ENCODE data around the gene ZNF570. TPM values are rescaled to one million over a fixed set of nuclear protein-coding genes. Genes with fewer than 3 reads are reported as not detected.
A peak's percentile ranks its signal among the peaks of the same experiment; 100 is the strongest.

ZNF570 gene
- 5.8 TPM for total RNA-seq
- long read RNA-seq, full-length matches to known transcripts: 2 of 2 reads
- long read RNA-seq, partial matches to known transcripts: 0 of 2 reads
- long read RNA-seq, other reads (novel, unspliced or antisense): 0 of 2 reads

DNA sequence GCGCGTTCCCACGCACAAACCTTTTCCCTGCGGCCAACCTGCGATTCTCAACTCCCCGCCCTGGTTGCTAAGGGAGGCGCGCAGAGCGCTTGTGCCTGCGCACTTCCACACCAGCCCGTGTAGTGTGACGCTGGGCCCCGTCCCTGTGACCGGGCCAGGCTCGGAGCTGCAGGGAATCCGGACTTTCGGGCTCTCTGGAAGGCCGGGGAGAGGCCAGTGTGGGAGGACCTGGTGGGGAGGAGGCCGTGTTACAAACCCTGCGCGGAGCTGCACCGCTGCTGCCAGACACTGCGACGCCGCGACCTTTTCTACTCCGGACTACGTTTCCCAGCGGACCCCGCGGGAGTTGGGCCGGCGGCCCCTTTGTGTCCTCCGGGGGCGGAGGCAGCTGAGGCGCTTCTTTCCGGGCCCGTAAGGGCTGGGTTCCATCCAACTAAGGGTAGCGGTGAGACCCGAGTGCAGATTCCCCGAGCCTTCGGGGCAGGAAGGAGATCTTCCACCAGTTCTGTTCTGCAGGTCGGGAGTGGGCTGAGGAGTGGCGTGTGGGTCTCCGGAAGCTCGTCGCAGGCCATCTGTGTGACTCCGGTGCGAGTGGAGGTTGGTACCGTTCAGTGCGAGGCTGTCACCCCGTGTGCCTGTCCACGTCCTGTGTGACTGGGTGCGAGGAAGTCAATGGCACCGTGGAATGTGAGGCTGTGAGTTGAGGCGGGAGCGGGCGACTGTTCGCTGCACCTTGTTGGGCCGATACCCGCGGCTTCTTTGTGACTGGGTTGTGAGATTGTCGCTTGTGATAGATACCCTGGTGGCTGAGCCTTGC is at the start of gene ZNF570:
Gene ZNF570, plus strand, starts transcription at position 396 of the 817 bp plus-strand sequence. CDS start 999 bp downstream, outside the sequence.
- intact Hi-C loops (cut with DNase I): no loop called here
- ATAC-seq: peak; percentile 92 to 93
- Histone ChIP-seq H3K27ac (peak within 1 kb of the TSS; percentile 95), H3K9me3 (peaks cover 13% of the 10 kb centered on the region), H3K36me3 (peaks cover 8% of the 10 kb centered on the region), H3K27me3 (ENCODE audit: low read depth) (no peaks in the 10 kb centered on the region), H3K4me1 (peaks cover 11% of the 10 kb centered on the region), H3K4me3 (peak within 1 kb of the TSS; percentile 95)
- TF ChIP-seq, protein P1, sequence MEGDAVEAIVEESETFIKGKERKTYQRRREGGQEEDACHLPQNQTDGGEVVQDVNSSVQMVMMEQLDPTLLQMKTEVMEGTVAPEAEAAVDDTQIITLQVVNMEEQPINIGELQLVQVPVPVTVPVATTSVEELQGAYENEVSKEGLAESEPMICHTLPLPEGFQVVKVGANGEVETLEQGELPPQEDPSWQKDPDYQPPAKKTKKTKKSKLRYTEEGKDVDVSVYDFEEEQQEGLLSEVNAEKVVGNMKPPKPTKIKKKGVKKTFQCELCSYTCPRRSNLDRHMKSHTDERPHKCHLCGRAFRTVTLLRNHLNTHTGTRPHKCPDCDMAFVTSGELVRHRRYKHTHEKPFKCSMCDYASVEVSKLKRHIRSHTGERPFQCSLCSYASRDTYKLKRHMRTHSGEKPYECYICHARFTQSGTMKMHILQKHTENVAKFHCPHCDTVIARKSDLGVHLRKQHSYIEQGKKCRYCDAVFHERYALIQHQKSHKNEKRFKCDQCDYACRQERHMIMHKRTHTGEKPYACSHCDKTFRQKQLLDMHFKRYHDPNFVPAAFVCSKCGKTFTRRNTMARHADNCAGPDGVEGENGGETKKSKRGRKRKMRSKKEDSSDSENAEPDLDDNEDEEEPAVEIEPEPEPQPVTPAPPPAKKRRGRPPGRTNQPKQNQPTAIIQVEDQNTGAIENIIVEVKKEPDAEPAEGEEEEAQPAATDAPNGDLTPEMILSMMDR (IDR thresholded peaks at IDR 0.05): no peak
- peak; percentile 93 for DNase-seq

DNA sequence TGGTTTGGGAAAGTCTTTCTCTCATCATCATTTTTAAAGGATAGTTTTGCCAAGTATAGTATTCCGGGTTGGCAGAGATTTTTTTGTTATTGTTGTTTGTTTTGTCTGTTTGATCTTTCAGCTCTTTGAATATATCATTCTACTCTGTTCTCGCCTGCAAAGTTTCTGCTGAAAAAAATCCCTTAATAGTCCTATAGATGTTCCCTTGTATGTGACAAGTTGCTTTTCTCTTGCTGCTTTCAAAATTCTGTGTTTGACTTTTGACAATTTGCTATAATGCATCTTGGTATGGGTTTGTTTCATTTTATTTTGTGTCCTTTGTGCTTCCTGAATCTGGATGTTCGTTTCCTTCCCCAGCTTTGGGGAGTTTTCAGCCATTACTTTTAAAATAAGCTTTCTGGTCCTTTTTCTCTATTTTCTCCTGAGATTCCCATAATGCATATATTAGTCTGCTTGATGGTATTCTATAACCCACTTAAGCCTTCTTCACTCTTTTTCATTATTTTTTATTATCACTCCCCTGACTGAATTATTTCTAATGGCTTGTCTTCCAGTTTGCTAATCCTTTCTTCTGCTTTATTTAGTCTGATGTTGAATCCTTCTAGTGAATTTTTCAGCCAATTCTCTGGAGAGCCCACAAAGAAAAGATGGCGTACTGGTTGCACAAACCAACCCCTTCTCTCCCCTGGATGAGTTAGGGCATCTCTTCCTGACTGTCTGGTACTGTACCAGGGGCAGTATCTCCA is 16.5 kb upstream of the ZNF570 start:
- Histone ChIP-seq H3K27ac (no peak overlapping the region), H3K9me3 (peaks cover 100% of the 10 kb centered on the region), H3K4me1 (no peaks in the 10 kb centered on the region), H3K4me3 (no peak overlapping the region), H3K27me3 (ENCODE audit: low read depth) (no peaks in the 10 kb centered on the region), H3K36me3 (no peaks in the 10 kb centered on the region)
- no peak for ATAC-seq
- TF ChIP-seq, protein P1 (IDR thresholded peaks at IDR 0.05): no peak
- no peak for DNase-seq
- intact Hi-C loops (cut with DNase I): no loop called here

DNA sequence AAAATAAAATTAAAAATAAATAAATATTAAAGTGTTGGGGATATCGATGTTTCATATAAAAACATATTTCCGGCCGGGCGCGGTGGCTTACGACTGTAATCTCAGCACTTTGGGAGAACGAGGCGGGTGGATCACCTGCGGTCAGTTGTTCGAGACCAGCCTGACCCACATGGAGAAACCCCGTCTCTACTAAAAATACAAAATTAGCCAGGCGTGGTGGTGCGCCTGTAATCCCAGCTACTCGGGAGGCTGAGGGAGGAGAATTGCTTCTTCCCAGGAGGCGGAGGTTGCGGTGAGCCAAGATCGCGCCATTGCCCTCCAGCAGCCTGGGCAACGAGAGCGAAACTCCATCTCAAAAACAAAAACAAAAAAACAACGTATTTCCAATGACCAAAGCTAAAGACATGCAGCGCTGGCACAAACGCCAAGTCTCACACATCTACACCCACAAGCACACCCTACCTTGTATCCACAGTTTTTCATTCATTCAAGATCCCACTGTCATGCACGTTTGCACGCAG is 2.8 kb upstream of the ZNF570 start:
- peak overlapping the region; percentile 95 for H3K4me3 ChIP-seq
- TF ChIP-seq, protein P1 (IDR thresholded peaks at IDR 0.05): no peak
- DNase-seq: no peak
- H3K27ac ChIP-seq: peak overlapping the region; percentile 95
- ATAC-seq: no peak
- H3K27me3 ChIP-seq (ENCODE audit: low read depth): no peaks in the 10 kb centered on the region
- peaks cover 11% of the 10 kb centered on the region for H3K36me3 ChIP-seq
- peaks cover 23% of the 10 kb centered on the region for H3K9me3 ChIP-seq
- H3K4me1 ChIP-seq: peaks cover 11% of the 10 kb centered on the region
- intact Hi-C loops (cut with DNase I): no loop called here

DNA sequence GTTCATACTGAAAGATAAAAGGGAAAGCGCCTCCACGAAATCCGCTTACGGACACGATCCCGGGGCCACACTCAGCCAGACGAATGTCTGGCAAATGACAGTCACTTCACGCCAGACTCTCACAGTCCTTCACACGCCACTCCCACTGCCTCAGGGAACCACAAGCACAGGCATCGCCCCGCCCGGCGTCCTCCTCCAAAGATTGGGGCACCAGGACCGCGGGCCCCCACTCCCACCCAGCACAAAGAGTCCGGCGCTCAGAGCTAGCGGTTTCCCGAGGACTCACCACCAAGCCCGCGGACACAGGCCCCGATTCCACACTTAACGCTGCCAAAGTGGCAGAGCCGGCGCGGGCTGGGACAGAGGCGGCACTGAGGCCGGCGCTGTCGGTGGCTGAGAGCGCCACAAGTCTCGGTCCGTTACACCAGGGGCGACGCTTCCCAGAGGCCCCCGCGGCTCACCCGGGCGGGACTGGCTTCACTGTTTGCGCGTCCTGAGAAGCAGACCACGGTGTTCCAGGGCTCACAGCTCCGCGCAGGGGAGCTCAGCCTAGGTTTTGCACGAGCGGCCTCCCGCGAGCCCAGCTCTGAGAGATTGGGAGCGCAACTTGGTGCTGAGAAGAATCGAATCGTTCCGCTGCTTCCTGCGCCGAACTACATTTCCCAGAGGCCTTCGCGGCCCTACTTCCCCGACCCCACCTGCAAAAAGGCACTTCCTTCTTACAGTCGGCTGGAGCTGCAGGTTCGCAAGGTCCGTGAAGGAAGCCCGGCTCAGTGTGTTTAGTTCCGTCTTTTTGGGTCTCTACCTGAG is 2.2 kb upstream of the ZNF570 start, which contains the start of gene ZNF569:
Gene ZNF569, minus strand, starts transcription at position 647 of the 810 bp plus-strand sequence. CDS start 22,523 bp downstream, outside the sequence.
- Histone ChIP-seq H3K4me3 (peak within 1 kb of the TSS; percentile 95), H3K27ac (peak within 1 kb of the TSS; percentile 95), H3K4me1 (peaks cover 11% of the 10 kb centered on the region), H3K9me3 (peaks cover 17% of the 10 kb centered on the region), H3K36me3 (peaks cover 11% of the 10 kb centered on the region), H3K27me3 (ENCODE audit: low read depth) (no peaks in the 10 kb centered on the region)
- TF ChIP-seq, protein P1 (IDR thresholded peaks at IDR 0.05): no peak
- DNase-seq (peak; percentile 94), ATAC-seq (peak; percentile 93 to 94)
- intact Hi-C loops (cut with DNase I): no loop called here
